Measurements from ENCODE around the gene PHLPP1.
"Not testable (repeated sequence)": the region's sequence is repeated elsewhere in the genome, so short reads cannot be mapped to it uniquely, and the experiment has no call there.

PHLPP1 gene

DNA sequence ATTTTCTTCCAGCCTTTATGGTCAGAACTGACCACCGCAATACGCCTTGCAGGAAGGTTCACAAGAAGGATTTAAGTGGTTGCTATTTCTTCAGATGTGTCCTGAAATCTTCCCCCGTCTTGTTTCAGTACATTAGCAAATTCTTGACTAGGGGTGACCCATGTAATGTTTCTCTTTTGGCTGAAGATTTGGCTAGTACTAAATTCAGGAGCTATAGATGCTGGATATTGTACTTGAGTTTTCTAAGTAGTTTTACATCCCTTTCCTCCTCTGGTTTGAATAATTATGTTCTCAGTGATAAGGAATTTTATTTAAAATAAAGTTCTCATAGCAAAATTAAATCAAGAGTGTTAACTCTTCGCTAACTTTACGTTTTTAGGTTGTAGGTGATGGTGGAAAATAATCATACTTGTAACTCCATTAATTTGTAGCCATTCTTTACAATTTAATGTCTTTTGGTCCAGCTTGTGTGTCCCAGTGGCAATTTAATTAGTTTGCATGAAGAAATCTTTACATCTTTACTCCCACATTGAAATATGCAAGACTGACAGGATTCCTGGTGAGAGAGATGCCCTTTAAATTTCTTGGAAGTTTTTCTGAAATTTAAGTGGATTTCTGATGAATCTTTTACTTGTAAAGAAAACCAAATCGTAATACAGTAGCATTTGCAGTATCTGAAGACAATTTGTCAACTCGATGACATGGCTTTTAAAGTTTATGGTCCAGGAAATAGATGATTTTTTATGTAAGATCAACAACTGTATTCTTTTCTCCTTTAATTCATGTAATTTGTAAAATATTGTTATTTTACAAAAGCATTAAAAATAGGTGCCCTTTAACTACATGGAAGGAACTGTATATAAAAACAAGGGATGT lies 2.8 kb downstream of the PHLPP1 start:
- DNase-seq = no peak

DNA sequence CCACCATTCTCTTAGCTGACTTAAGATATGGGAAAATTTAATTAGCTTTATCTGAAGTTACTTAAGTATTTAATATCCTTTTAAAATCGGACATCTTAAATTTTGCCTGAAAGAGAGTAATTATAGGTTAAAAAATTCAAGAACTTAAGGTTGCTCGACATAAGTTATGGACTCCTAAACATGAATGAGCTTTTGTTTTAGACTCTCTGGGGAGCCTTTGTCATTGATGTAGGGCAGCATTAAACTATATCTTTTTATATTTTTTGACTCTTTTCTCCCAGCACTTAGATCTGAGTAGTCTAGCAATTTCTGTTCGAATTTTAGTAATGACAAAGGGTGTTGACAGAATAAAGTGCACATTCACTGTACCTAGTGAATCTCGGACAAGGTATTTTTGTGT lies 4.7 kb downstream of the PHLPP1 start:
- DNase-seq = no peak

- no peak for DNase-seq
These were observed 5.6 kb downstream of the PHLPP1 start for GRCh38 chr18:62720766-62721613.

DNA sequence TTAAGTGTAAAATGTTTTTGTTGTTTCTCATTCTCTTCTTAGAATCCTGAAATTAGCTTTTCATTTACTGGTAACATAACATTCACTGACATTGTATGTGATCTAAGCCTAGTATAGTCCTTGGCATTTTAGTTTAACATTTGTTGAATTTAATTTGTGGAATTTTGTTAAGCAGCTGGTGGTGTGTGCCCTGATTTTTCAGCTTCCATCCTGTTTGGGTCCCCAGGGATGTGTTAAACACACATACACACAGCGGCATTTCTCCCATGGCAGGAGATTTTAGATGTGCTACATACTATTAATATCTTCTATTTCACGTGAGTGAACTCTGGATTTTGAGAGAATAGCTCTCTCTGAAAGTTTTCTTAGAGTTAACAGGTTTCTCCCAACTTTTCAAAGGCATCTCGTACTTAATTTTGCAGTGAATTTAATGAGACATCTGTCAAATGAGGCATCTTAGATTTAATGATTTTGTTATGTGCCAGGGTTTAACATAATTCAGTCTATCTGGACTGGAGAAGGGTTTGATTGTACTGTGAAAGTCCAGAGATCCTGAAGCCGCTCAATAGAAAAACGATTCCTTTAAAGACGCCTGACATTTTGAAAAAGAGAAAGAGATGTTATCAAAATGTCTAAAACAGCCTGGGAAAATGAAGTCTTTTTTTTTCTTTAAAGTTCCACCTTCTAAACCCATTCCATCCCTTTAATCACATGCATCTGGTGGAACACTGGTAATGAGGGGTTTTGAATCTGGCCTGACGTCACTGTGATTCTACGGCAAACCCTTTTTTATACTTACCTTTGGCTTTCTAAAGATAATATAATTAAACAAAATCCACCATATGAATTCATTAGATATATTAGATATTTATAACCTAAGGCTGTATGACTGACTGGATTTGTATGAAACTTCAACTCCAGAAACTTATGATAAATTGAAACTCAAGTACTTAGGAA lies 6.8 kb downstream of the PHLPP1 start:
- no peak for DNase-seq

- no peak for DNase-seq
These were observed 8.4 kb downstream of the PHLPP1 start for GRCh38 chr18:62723666-62724281.

DNA sequence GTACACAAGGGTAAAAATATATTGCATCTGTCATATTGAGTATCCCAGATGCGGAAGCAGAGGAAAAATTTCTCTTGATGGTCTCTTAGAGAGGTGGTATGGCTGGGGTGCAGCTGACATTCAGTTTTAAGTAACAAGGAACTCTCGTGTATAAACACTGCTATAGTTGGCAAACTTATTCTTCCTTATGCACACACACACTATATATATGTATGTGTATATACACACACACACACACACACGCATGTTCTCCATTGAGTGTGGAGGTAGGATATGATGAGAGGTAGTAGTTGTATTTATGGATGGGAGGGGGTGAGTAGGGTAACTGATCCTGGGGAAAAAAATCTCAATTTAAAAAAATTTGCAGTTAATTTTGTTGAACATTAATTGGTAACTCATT lies 10.6 kb downstream of the PHLPP1 start:
- no peak for DNase-seq

- no peak for DNase-seq
These were observed 12.9 kb downstream of the PHLPP1 start for GRCh38 chr18:62728254-62728653.

DNA sequence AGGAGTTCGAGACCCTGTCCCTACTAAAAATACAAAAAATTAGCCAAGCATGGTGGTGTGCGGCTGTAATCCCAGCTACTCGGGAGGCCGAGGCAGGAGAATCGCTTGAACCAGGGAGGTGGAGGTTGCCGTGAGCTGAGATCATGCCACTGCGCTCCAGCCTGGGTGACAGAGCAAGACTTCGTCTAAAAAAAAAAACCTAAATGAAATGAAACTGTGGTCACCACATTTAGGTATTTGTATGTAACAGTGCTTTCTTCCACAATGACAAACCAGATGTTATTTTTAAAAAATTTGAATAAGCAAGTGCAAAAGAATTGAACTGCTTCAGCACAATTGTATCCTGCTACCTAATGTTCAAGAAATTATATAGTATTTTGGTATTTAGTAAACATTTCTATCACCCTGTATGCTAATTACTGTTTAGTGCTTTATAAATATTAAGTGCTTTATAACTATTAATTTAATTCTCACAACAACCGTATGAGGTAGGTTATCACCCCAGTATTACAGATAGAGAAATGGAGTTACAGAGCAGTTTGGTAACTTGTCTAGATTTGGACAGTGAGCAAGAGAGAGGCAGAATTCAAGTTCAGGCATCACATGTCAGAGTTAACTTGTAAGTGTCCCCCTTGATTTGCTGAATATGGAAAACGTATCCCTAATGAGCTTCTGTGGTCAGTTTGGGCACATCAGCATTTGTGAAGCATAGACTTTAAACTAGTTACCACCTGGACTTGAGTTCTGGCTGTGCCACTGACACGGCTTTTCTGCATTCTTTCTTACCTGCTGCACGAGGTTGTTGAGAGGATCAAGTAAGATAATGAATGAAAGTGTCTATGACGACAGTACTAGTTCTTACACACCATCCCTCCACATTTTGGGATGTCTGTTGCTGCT lies 14.4 kb downstream of the PHLPP1 start:
- DNase-seq = no peak

DNA sequence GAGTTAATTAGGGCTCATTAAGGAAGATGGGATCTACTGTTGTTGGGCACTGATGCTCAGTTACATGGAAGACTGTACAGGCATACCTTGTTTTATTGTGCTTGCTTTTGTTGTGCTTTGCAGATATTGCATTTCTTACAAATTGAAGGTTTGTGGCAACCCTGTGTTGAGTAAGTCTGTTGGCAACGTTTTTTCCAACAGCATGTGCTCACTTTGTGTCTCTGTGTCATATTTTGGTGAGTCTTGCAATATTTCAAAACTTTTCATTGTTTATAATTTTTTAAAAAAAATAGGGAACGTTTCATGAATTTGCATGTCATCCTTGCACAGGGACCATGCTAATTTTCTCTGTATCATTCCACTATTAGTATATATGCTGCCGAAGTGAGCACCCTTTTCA lies 15.6 kb downstream of the PHLPP1 start:
- peak; percentile 25 to 59 (median 53) for DNase-seq

GRCh38 chr18:62732617-62733016 lies 17.3 kb downstream of the PHLPP1 start:
- peak in 2 of 3 donors; percentile 8 to 27 for DNase-seq

DNA sequence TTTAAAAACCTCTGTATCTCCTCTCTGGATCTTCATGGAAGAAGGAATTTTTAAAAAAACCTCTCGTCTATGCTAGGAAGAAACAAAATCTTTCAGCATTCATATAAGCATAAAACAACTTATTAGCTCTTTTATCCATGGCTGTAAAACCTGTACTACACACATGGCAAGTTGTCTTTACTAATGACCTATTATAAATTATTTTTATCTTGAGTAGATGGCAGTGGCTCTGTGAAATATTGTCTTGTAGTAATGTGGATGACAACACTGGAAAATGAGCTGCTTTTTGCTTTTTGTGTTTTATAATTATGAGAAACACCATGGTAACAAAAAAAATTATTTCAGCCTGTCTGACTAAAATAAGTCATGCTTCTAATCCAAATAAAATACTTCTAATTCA lies 18.9 kb downstream of the PHLPP1 start:
- DNase-seq = no peak

GRCh38 chr18:62735387-62735786 lies 20.0 kb downstream of the PHLPP1 start:
- no peak for DNase-seq

GRCh38 chr18:62736077-62736855 lies 20.9 kb downstream of the PHLPP1 start:
- no peak for DNase-seq

GRCh38 chr18:62737241-62737873 lies 22.0 kb downstream of the PHLPP1 start:
- no peak for DNase-seq

- no peak for DNase-seq
These were observed 23.3 kb downstream of the PHLPP1 start for GRCh38 chr18:62738639-62739038.

DNA sequence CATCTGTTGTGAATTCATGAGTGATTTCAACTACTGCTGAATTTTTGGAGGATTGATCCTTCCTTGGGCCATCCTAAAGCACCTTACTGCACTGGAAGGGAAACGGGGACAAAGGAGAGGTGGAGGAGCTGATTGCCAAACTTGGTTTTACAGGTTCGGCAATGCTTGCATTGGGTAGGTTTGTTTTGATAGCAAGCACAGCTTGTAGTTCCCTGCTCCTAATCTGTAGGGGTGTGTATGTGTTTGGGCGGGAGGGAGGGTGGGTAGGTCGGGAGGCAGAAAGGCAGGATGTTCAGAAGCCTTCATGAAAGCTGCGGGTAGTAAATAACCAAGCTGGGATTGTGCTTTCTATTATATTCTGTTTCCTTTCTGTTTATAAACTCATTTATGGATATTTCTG lies 24.6 kb downstream of the PHLPP1 start:
- DNase-seq = no peak

DNA sequence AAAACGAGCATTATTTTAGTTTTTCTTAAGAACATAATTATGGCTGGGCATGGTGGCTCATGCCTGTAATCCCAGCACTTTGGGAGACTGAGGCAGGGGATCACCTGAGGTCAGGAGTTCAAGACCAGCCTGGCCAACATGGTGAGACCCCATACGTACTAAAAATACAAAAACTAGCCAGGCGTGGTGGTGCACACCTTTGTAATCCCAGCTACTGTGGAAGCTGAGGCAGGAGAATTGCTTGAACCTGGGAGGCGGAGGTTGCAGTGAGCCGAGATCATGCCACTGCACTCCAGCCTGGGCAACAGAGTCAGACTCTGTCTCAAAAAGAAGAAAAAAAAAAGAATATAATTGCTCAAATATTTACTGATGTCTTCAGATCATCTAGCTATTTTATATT lies 25.3 kb downstream of the PHLPP1 start:
- not testable (repeated sequence) for DNase-seq

GRCh38 chr18:62741118-62741566 lies 25.8 kb downstream of the PHLPP1 start:
- peak in 2 of 3 donors; percentile 24 to 33 for DNase-seq

- no peak for DNase-seq
These were observed 26.2 kb downstream of the PHLPP1 start for GRCh38 chr18:62741584-62741983.

All from suppressor macrophage treated with lipopolysaccharide for 1 hour (primary cell).